Psoas muscle (tissue), 8 donors: ENCODE measurements around the gene BBS1. TPM values are rescaled to one million over a fixed set of nuclear protein-coding genes. Genes with fewer than 3 reads are reported as not detected.
A peak's percentile ranks its signal among the peaks of the same experiment; 100 is the strongest.

Source experiments
- ATAC-seq, 4 donors: fragments of 200-7000 bp; cut with Tn5 transposase; one replicate each; pipeline ENCODE4 v1.9.1; 2020; ENCODE audit warnings: moderate library complexity in 3 of 4, mild to moderate bottlenecking in 2 of 4
- DNase-seq, 2 donors: peaks; one replicate each; pipeline ENCODE4 v3.0.0-alpha.2; 2020
- H3K27ac ChIP-seq: fragments of 200-600 bp; one replicate; pipeline ENCODE4 v1.8.0; 2022
- H3K27me3 ChIP-seq, 3 donors: fragments of 200-600 bp in 1 of 3; one replicate each; pipeline versions ENCODE4 v1.6.1 to v1.8.0; 2013 to 2022; ENCODE audit warnings: low read length in 2 of 3, mild to moderate bottlenecking in 2 of 3, moderate library complexity in 1 of 3; ENCODE audit not compliant: insufficient read depth in 3 of 3
- H3K36me3 ChIP-seq, 2 donors: fragments of 200-600 bp in 1 of 2; one replicate each; pipeline versions ENCODE4 v1.6.1 to v1.8.0; 2013 to 2022; ENCODE audit warnings: low read depth in 1 of 2, mild to moderate bottlenecking in 1 of 2, moderate library complexity in 1 of 2; ENCODE audit not compliant: insufficient read depth in 1 of 2
- H3K4me1 ChIP-seq: fragments of 200-600 bp; one replicate; pipeline ENCODE4 v1.8.0; 2022
- H3K4me3 ChIP-seq: fragments of 200-600 bp; one replicate; pipeline ENCODE4 v1.8.0; 2022; ENCODE audit warnings: mild to moderate bottlenecking
- H3K9me3 ChIP-seq: fragments of 200-600 bp; one replicate; pipeline ENCODE4 v1.8.0; 2022
- WGBS, 3 donors: extraction: QIAGEN DNeasy Blood & Tissue Kit; methylation state at CpG; one replicate each; pipeline versions ENCODE4 v1.1.6 to v1.1.7; 2013; 5-methylcytosine and 5-hydroxymethylcytosine counted together
- intact Hi-C, 2 donors: fragments of 100-400 bp; cut with DNase I; formaldehyde crosslinking; loops; one replicate each; pipeline versions ENCODE4 v1.11.0 to v1.14.2; 2022
- polyA plus RNA-seq, 3 donors: library from polyadenylated mRNA; stranded (reverse); fragments of 200-250 nt; gene quantifications; one replicate each; pipeline ENCODE4 v1.2.3, GENCODE V29; 2013
- total RNA-seq, 4 donors: library from RNA; stranded (reverse); fragmentation: NEBNext Ultra II Directional in 2 of 4; extraction: Animal tissue kit (Norgen Biotek cat#: 25700) in 2 of 4; gene quantifications; one replicate each; pipeline versions ENCODE4 v1.2.1 to v1.2.4, GENCODE V29; 2021 to 2023
- TF ChIP-seq, protein P1 (sequence below): fragments of 200-600 bp; IDR thresholded peaks from one replicate; pipeline ENCODE4 v1.8.0; 2022; ENCODE audit warnings: antibody characterized with exemption
- donor health status: healthy with polysubstance abuse.
- donor health status: DM: no; HTN: no; CAD: no; lungs with moderate emphysema.
- donor health status: Bipolar disorder and iron deficiency.
- donor health status: healthy.
- donor health status: DM: yes; HTN: yes; CAD: no.
- donor health status: DM: no; HTN: no; CAD: no.
- donor health status: DM: no; HTN: no; CAD: no.
- donor health status: DM: yes; HTN: yes; CAD: no.

Gene BBS1
- total and polyA plus RNA-seq, 7 donors = 4.4 to 15.3 (median 10.9) TPM

- DNase-seq (no peak), ATAC-seq (peak in 1 of 4 donors; percentile 18)
- TF ChIP-seq, protein P1, sequence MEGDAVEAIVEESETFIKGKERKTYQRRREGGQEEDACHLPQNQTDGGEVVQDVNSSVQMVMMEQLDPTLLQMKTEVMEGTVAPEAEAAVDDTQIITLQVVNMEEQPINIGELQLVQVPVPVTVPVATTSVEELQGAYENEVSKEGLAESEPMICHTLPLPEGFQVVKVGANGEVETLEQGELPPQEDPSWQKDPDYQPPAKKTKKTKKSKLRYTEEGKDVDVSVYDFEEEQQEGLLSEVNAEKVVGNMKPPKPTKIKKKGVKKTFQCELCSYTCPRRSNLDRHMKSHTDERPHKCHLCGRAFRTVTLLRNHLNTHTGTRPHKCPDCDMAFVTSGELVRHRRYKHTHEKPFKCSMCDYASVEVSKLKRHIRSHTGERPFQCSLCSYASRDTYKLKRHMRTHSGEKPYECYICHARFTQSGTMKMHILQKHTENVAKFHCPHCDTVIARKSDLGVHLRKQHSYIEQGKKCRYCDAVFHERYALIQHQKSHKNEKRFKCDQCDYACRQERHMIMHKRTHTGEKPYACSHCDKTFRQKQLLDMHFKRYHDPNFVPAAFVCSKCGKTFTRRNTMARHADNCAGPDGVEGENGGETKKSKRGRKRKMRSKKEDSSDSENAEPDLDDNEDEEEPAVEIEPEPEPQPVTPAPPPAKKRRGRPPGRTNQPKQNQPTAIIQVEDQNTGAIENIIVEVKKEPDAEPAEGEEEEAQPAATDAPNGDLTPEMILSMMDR = no peak
- peaks cover 33% of the 10 kb centered on the region for H3K4me1 ChIP-seq
- H3K27me3 ChIP-seq = no peaks in the 10 kb centered on the region
- intact Hi-C loops = no loop called here
- H3K9me3 ChIP-seq = no peaks in the 10 kb centered on the region
- H3K36me3 ChIP-seq = peaks cover 0 to 8% of the 10 kb centered on the region in 2 donors
- H3K27ac ChIP-seq = peak overlapping the region; percentile 89
- 24 to 40% (median 27%) methylated on average over 16 to 18 of the region's 18 CpGs for WGBS, 3 donors
- H3K4me3 ChIP-seq = peak overlapping the region; percentile 83
Observed at GRCh38 chr11:66546966-66547661, 36.7 kb downstream of the BBS1 start.

DNA sequence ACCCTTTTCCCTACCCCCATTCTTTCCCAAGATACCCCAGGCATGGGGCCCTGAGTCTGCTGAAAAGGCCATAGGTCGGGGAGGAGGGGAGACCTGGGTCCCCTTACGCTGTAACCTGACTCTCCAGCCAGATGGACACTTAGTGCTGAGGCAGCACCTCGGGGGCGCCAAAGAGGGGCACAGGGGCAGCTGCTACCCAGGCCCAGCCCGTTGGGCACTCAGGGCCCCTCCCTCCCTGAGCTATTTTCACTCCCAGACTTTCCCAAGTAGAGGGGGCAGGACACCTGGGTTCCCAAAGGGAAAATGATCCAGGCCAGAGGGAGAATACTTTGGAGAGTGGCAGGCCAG lies 37.2 kb downstream of the BBS1 start:
- H3K4me3 ChIP-seq = peak overlapping the region; percentile 83
- peaks cover 33% of the 10 kb centered on the region for H3K4me1 ChIP-seq
- no peaks in the 10 kb centered on the region for H3K9me3 ChIP-seq
- H3K27me3 ChIP-seq = no peaks in the 10 kb centered on the region
- DNase-seq (no peak), ATAC-seq (no peak)
- WGBS, 3 donors = 17 to 19% (median 19%) methylated on average over 5 of the region's 5 CpGs
- TF ChIP-seq, protein P1 = no peak
- intact Hi-C loops = no loop called here
- peak overlapping the region; percentile 89 for H3K27ac ChIP-seq
- peaks cover 0 to 7% of the 10 kb centered on the region in 2 donors for H3K36me3 ChIP-seq

DNA sequence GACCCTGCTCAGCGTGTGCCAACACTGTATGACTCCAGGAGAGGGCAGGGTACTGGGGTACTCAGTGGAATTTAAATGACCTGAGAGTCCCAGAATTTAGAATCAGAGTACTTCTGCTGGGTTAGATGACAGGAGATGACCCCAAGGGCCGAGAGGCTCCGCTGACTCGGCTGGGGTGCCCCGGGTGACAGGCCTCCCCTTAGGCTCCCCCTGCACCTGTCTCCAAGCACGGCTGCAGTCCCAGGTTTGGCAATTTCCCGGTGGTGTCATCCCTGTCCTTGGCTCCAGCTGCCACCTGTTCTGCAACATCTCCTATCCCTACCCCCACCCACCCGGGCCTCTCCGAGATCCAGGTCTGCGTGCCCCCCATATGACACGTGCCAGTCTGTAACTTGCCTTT lies 37.6 kb downstream of the BBS1 start:
- WGBS, 3 donors = 14 to 30% (median 21%) methylated on average over 10 to 11 of the region's 11 CpGs
- peaks cover 33% of the 10 kb centered on the region for H3K4me1 ChIP-seq
- H3K36me3 ChIP-seq = peaks cover 0 to 7% of the 10 kb centered on the region in 2 donors
- H3K9me3 ChIP-seq = no peaks in the 10 kb centered on the region
- peak overlapping the region; percentile 89 for H3K27ac ChIP-seq
- intact Hi-C loops = no loop called here
- no peaks in the 10 kb centered on the region for H3K27me3 ChIP-seq
- DNase-seq (peak in 1 of 2 donors; percentile 80), ATAC-seq (peak; percentile 35 to 54 (median 46))
- TF ChIP-seq, protein P1 = no peak
- no peak overlapping the region for H3K4me3 ChIP-seq

GRCh38 chr11:66548774-66549630 lies 38.6 kb downstream of the BBS1 start:
- intact Hi-C loops = no loop called here
- Histone ChIP-seq H3K9me3 (no peaks in the 10 kb centered on the region), H3K27ac (peak overlapping the region; percentile 89), H3K27me3 (no peaks in the 10 kb centered on the region), H3K4me3 (no peak overlapping the region), H3K36me3 (peaks cover 0 to under 1% of the 10 kb centered on the region in 2 donors), H3K4me1 (peaks cover 27% of the 10 kb centered on the region)
- TF ChIP-seq, protein P1 = no peak
- DNase-seq = no peak
- no peak for ATAC-seq
- 37 to 53% (median 41%) methylated on average over 16 of the region's 16 CpGs for WGBS, 3 donors
